Neuron (in vitro differentiated cells): Measurements from ENCODE around the gene MLN.

Experiments
- H2AFZ ChIP-seq: one replicate; pipeline ENCODE4 v1.6.1; 2013; ENCODE audit warnings: low read depth, mild to moderate bottlenecking, inconsistent platforms, low read length, moderate library complexity
- H3K27me3 ChIP-seq: one replicate; pipeline ENCODE4 v1.6.1; 2013; ENCODE audit warnings: low read length; ENCODE audit not compliant: insufficient read depth
- H3K36me3 ChIP-seq: one replicate; pipeline ENCODE4 v1.6.1; 2013; ENCODE audit warnings: low read length; ENCODE audit not compliant: insufficient read depth
- H3K4me1 ChIP-seq: one replicate; pipeline ENCODE4 v1.6.1; 2013; ENCODE audit warnings: low read length; ENCODE audit not compliant: insufficient read depth
- H3K4me3 ChIP-seq: 2 replicates; pipeline ENCODE4 v1.5.1; 2013; ENCODE audit warnings: mild to moderate bottlenecking, low read length, moderate library complexity
- H3K9me3 ChIP-seq: one replicate; pipeline ENCODE4 v1.6.1; 2013; ENCODE audit warnings: low read length

The MLN gene

DNA sequence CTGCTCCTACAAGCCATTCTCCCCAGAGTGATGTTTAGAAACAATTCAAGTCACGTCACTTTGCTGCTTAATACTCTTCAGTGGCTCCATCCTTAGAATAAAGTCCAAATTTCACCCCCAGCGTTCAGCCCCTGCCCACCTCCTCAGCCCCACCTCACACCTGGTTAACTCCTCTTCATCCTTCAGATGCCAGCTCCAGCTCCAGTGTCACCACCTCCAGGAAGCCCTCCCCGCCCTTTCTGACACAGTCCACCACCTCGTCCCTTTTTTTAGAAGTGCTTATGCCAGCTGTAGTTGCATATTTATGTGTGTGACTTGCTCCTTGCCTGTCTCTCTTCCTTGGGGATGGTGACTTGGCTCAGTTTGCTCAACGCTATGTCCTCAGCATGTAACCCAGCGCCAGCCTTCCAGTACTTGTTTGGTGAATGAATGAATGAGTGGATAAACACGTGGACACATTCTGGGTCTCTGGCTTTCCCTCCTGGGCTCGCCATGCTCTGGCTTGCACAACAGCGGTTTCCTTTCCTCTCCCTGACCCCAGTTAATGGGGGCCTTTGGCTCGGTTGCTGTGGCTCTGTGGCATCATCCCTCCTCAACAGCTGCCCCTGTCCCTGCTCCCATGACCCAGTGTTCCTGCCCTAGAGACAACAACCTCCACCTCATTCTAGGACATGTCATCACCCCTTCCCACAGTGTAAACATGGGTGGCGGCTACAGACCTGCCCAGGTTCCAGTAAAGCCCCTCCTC lies 53.4 kb downstream of the MLN start:
- Histone ChIP-seq H3K36me3 (no peaks in the 10 kb centered on the region), H3K4me3 (no peak overlapping the region), H3K4me1 (peaks cover 30% of the 10 kb centered on the region), H3K9me3 (no peaks in the 10 kb centered on the region), H3K27me3 (no peaks in the 10 kb centered on the region), H2AFZ (no peak overlapping the region)

DNA sequence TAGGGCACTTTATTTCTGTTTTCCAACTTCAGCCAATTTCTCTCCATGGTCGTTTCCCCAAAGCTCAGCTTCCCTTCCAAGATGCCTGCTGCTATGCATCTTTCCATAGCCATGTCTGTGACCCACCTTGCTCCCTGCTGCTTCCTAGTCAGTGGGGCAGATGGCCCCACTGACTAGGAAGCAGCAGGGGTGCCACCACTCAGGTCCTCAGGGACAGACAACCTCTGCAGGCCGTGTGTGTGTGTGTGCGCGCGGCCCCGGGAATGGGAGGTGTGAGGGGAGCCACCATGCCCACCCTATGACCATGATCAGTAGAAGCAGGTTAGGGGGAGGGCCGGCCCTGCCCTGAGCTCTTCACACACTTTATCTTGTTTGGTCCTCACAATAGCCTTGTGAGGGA lies 54.4 kb downstream of the MLN start:
- Histone ChIP-seq H3K4me3 (no peak overlapping the region), H3K4me1 (peaks cover 39% of the 10 kb centered on the region)

GRCh38 chr6:33748841-33749240 lies 55.0 kb downstream of the MLN start:
- H3K4me1 ChIP-seq, result peaks cover 39% of the 10 kb centered on the region
- no peaks in the 10 kb centered on the region for H3K27me3 ChIP-seq
- H3K9me3 ChIP-seq, result no peaks in the 10 kb centered on the region
- H3K4me3 ChIP-seq, result no peak overlapping the region
- no peaks in the 10 kb centered on the region for H3K36me3 ChIP-seq
- no peak overlapping the region for H2AFZ ChIP-seq

More for the DNA sequence above, 54.4 kb downstream of the MLN start:
- H3K9me3 ChIP-seq, result no peaks in the 10 kb centered on the region
- H3K27me3 ChIP-seq, result no peaks in the 10 kb centered on the region
- H3K36me3 ChIP-seq, result no peaks in the 10 kb centered on the region
- H2AFZ ChIP-seq, result no peak overlapping the region

DNA sequence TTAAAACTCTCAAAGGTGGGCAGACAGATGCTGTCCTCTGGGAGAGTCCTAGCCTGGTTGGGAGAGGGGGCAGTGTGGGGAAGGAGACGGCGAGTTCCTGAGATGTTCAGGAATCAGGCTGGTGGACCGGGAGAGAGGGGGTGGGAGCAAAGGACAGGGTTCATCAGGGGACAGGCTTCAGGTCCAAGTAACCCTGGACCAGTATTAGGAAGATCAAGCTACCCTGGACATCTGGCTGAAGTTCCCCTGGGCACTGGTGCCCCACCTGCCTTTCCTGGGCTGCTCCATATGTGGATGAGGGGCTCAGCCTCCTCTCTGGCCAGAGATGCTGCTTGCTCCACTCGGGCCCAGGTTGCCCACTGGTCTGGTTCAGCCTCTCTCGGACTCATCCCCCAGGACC lies 56.0 kb downstream of the MLN start:
- Histone ChIP-seq H3K4me3 (no peak overlapping the region), H3K27me3 (no peaks in the 10 kb centered on the region), H2AFZ (no peak overlapping the region), H3K4me1 (peaks cover 39% of the 10 kb centered on the region), H3K9me3 (no peaks in the 10 kb centered on the region), H3K36me3 (no peaks in the 10 kb centered on the region)

GRCh38 chr6:33746651-33747100 lies 57.1 kb downstream of the MLN start, which contains the start of gene IP6K3:
Gene IP6K3, minus strand, starts transcription at chr6:33746905. Its CDS starts 11,429 bp downstream, at chr6:33735476.
- H3K9me3 ChIP-seq, result no peaks in the 10 kb centered on the region
- H2AFZ ChIP-seq, result no peak within 1 kb of the TSS
- H3K4me1 ChIP-seq, result peaks cover 29% of the 10 kb centered on the region
- H3K36me3 ChIP-seq, result no peaks in the 10 kb centered on the region
- H3K27me3 ChIP-seq, result peaks cover 4% of the 10 kb centered on the region
- H3K4me3 ChIP-seq, result no peak within 1 kb of the TSS

DNA sequence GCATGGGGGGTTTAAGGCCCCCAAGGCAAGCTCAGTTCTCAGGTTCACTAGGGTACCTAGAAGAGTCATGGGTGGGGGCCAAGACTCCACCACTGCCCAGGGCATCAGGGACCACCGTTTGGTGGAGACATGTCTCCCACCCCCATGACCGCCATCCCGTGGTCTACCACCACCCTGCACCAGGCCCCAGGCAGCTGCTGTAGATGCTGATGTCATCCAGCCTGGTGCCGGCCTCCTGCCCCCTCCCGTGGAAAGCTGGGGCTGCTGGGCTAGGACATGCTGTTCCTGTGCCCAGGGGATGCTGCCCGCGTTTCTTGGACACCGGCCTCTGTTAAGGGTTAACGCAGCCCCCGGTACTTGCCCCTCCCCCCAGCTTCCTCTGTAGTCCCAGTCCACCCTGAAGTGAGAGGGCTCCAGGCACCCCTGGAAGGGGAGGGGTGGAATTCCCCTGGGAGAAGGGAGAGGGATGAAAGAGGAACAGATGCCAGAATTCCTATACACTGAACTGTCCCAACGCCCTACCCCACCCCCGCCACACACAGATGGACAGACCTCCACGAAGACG lies 57.7 kb downstream of the MLN start:
- Histone ChIP-seq H3K4me3 (no peak overlapping the region), H2AFZ (no peak overlapping the region), H3K27me3 (peaks cover 4% of the 10 kb centered on the region), H3K36me3 (no peaks in the 10 kb centered on the region), H3K9me3 (no peaks in the 10 kb centered on the region), H3K4me1 (peaks cover 28% of the 10 kb centered on the region)

GRCh38 chr6:33745548-33745947 lies 58.3 kb downstream of the MLN start:
- Histone ChIP-seq H3K4me3 (no peak overlapping the region), H3K4me1 (peaks cover 28% of the 10 kb centered on the region), H2AFZ (no peak overlapping the region), H3K9me3 (no peaks in the 10 kb centered on the region), H3K27me3 (peaks cover 4% of the 10 kb centered on the region), H3K36me3 (no peaks in the 10 kb centered on the region)

DNA sequence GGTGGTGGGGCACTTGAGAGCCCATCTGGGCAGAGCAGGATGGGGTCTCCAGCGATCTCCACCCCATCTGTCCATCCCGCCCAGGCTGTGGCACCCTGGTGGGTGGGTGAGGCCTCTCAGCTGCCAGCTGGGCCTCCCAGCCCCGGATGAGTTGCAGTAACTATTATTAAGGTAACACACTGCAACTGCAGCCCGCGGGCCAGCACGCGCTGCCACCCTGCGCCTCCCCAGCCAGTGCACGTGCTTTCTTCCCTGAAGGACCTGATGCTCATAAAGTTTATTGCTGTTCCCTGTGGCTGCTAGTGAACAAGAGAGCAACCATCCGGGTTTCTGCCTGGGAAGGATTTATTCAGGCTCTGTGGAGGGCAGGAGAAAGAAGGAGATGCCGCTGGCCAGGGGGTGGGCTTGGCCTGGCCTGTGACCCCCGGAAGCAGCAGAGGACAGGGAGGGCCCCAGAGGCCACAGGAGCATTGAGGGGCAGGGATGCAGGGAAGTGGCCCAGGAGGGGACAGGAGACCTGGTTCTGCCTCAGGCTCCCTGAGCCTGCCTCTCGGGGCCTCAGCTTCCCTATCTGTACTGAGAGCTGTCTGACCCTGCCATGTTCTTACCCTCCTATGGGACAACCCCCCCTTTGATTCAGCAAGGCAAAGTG lies 58.8 kb downstream of the MLN start:
- Histone ChIP-seq H3K4me3 (no peak overlapping the region), H2AFZ (no peak overlapping the region), H3K4me1 (peaks cover 28% of the 10 kb centered on the region), H3K27me3 (peaks cover 4% of the 10 kb centered on the region), H3K36me3 (no peaks in the 10 kb centered on the region), H3K9me3 (no peaks in the 10 kb centered on the region)
